Fibroblast of mammary gland (primary cell): ENCODE measurements around the gene TBC1D2B.

Experiments used
- DNase-seq: peaks from one replicate; pipeline ENCODE4 v3.0.0-alpha.2; 2010; ENCODE audit warnings: low read depth
- H3K4me3 ChIP-seq: 2 replicates; pipeline ENCODE4 v1.5.1; 2011; ENCODE audit warnings: low read depth, mild to moderate bottlenecking, low read length, moderate library complexity; ENCODE audit not compliant: control insufficient read depth
- CTCF ChIP-seq: conservative IDR thresholded peaks from 2 replicates; pipeline ENCODE4 v1.5.1; 2011; ENCODE audit warnings: low read depth, low read length, inconsistent platforms; ENCODE audit not compliant: control insufficient read depth, insufficient read depth

Gene TBC1D2B

GRCh38 chr15:77986891-77987764 lies 90.4 kb downstream of the TBC1D2B start:
- no peak for DNase-seq
- no peak for TF ChIP-seq CTCF
- H3K4me3 ChIP-seq, result no peak overlapping the region

GRCh38 chr15:77985931-77986480 lies 91.5 kb downstream of the TBC1D2B start:
- no peak for TF ChIP-seq CTCF
- no peak for DNase-seq
- no peak overlapping the region for H3K4me3 ChIP-seq

- DNase-seq, result no peak
- no peak for TF ChIP-seq CTCF
- H3K4me3 ChIP-seq, result no peak overlapping the region
Measured at GRCh38 chr15:77985031-77985930, 92.2 kb downstream of the TBC1D2B start.

GRCh38 chr15:77984446-77984861 lies 93.1 kb downstream of the TBC1D2B start:
- DNase-seq, result no peak
- H3K4me3 ChIP-seq, result no peak overlapping the region
- no peak for TF ChIP-seq CTCF

- no peak for DNase-seq
- H3K4me3 ChIP-seq, result no peak overlapping the region
- no peak for TF ChIP-seq CTCF
Measured at GRCh38 chr15:77983708-77984445, 93.6 kb downstream of the TBC1D2B start.
